IMR-90 (cell line): ENCODE results near the gene PELO. TPM values are rescaled to one million over a fixed set of nuclear protein-coding genes. Genes with fewer than 3 reads are reported as not detected.

ENCODE experiments used
- ATAC-seq: fragments of 200-7000 bp; cut with Tn5 transposase; 2 replicates; pipeline ENCODE4 v1.9.1; 2020; ENCODE audit warnings: low read depth, mild to moderate bottlenecking, moderate library complexity
- BruUV-seq: library from RNA; stranded (reverse); fragments of 400-500 nt; replicated peaks from 2 replicates; lab custom pipeline; 2021; lab: Mats Ljungman, UMichigan
- CTCF ChIA-PET: fragments of 300-600 bp; formaldehyde crosslinking; extraction: SDS; loops from one replicate; lab custom pipeline; 2021; ENCODE audit warnings: antibody characterized with exemption; lab: Yijun Ruan, JAX
- POLR2A ChIA-PET: fragments of 300-600 bp; sonication (Branson Sonifier 250); formaldehyde crosslinking; loops from one replicate; lab custom pipeline; 2022; ENCODE audit warnings: antibody characterized with exemption; ENCODE audit not compliant: unreplicated experiment; lab: Charles Lee
- DNase-seq: peaks from one replicate; pipeline ENCODE4 v3.0.0; 2013
- H2AFZ ChIP-seq: replicated peaks from 2 replicates; pipeline ENCODE3; 2013; ENCODE audit warnings: low read length, mild to moderate bottlenecking; ENCODE audit not compliant: poor library complexity
- H2AK5ac ChIP-seq: 2 replicates; pipeline ENCODE4 v1.6.1; 2013; ENCODE audit warnings: low read depth, low read length, inconsistent platforms
- H2AK9ac ChIP-seq: replicated peaks from 2 replicates; pipeline ENCODE3; 2013; ENCODE audit warnings: mild to moderate bottlenecking, low read depth, low read length, moderate library complexity; ENCODE audit not compliant: poor library complexity
- H2BK120ac ChIP-seq: 2 replicates; pipeline ENCODE4 v1.6.1; 2013; ENCODE audit warnings: low read depth, low read length, inconsistent platforms
- H2BK15ac ChIP-seq: 3 replicates; pipeline ENCODE4 v1.6.1; 2013; ENCODE audit warnings: low read depth, low read length, inconsistent platforms
- H2BK20ac ChIP-seq: 2 replicates; pipeline ENCODE4 v1.6.1; 2013; ENCODE audit warnings: low read depth, mild to moderate bottlenecking, inconsistent platforms, low read length, moderate library complexity
- H2BK5ac ChIP-seq: 2 replicates; pipeline ENCODE4 v1.6.1; 2013; ENCODE audit warnings: mild to moderate bottlenecking, low read depth, low read length, inconsistent platforms; ENCODE audit not compliant: poor library complexity, severe bottlenecking
- H3K14ac ChIP-seq: replicated peaks from 2 replicates; pipeline ENCODE4 v1.6.1; 2013; ENCODE audit warnings: low read depth, low read length, inconsistent platforms
- H3K18ac ChIP-seq: 2 replicates; pipeline ENCODE4 v1.6.1; 2013; ENCODE audit warnings: low read depth, low read length, control low read depth
- H3K23ac ChIP-seq: 2 replicates; pipeline ENCODE4 v1.6.1; 2013; ENCODE audit warnings: low read depth, low read length, inconsistent platforms
- H3K27ac ChIP-seq: 2 replicates; pipeline ENCODE4 v1.5.1; 2013; ENCODE audit warnings: mild to moderate bottlenecking, control low read depth, low read length; ENCODE audit not compliant: insufficient read depth
- H3K27me3 ChIP-seq: 2 replicates; pipeline ENCODE4 v1.6.1; 2013; ENCODE audit warnings: low read length; ENCODE audit not compliant: control insufficient read depth, insufficient read depth
- H3K36me3 ChIP-seq: 2 replicates; pipeline ENCODE4 v1.6.1; 2013; ENCODE audit warnings: low read length, mixed read lengths; ENCODE audit not compliant: control insufficient read depth, insufficient read depth
- H3K4ac ChIP-seq: 2 replicates; pipeline ENCODE4 v1.6.1; 2013; ENCODE audit warnings: low read depth, low read length, inconsistent platforms
- H3K4me1 ChIP-seq: 2 replicates; pipeline ENCODE4 v1.6.1; 2013; ENCODE audit warnings: low read length, mixed read lengths; ENCODE audit not compliant: control insufficient read depth, insufficient read depth
- H3K4me2 ChIP-seq: 2 replicates; pipeline ENCODE4 v1.6.1; 2013; ENCODE audit warnings: low read depth, mild to moderate bottlenecking, control low read depth, low read length, moderate library complexity
- H3K4me3 ChIP-seq: 2 replicates; pipeline ENCODE4 v1.5.1; 2013; ENCODE audit warnings: low read depth, mild to moderate bottlenecking, control low read depth, low read length, moderate library complexity; ENCODE audit not compliant: insufficient read depth
- H3K56ac ChIP-seq: 2 replicates; pipeline ENCODE4 v1.6.1; 2013; ENCODE audit warnings: low read length, inconsistent platforms; ENCODE audit not compliant: insufficient read depth; ENCODE audit errors: extremely low read depth
- H3K79me1 ChIP-seq, 2 experiments: 2 replicates each; pipeline ENCODE4 v1.6.1; 2013; ENCODE audit warnings: low read length in 2 of 2, inconsistent platforms in 1 of 2, low read depth in 1 of 2
- H3K9ac ChIP-seq: 2 replicates; pipeline ENCODE4 v1.6.1; 2013; ENCODE audit warnings: low read depth, low read length, control low read depth
- H3K9me1 ChIP-seq: 2 replicates; pipeline ENCODE4 v1.6.1; 2013; ENCODE audit warnings: low read length, inconsistent platforms; ENCODE audit not compliant: insufficient read depth
- H3K9me3 ChIP-seq: 2 replicates; pipeline ENCODE4 v1.6.1; 2013; ENCODE audit warnings: low read length; ENCODE audit not compliant: control insufficient read depth, insufficient read depth
- H4K20me1 ChIP-seq: 2 replicates; pipeline ENCODE4 v1.6.1; 2013; ENCODE audit warnings: low read length, inconsistent platforms; ENCODE audit not compliant: insufficient read depth
- H4K5ac ChIP-seq: 2 replicates; pipeline ENCODE4 v1.6.1; 2013; ENCODE audit warnings: mild to moderate bottlenecking, low read depth, low read length, control low read depth
- H4K8ac ChIP-seq, 2 experiments: 2 replicates each; pipeline ENCODE4 v1.6.1; 2013; ENCODE audit warnings: low read depth in 2 of 2, low read length in 2 of 2, control low read depth in 1 of 2, inconsistent platforms in 1 of 2
- H4K91ac ChIP-seq: 2 replicates; pipeline ENCODE4 v1.6.1; 2013; ENCODE audit warnings: low read depth, low read length, inconsistent platforms; ENCODE audit not compliant: insufficient read depth
- CEBPB ChIP-seq: IDR thresholded peaks from 2 replicates; pipeline ENCODE4 v1.6.1; 2012; ENCODE audit warnings: low read depth, low read length, improper control_type of control experiment
- MXI1 ChIP-seq: IDR thresholded peaks from 2 replicates; pipeline ENCODE4 v1.6.1; 2012; ENCODE audit warnings: low read depth, mild to moderate bottlenecking, low read length, moderate library complexity, borderline replicate concordance
- WGBS, 2 experiments: methylation state at CpG; one replicate each; pipeline versions ENCODE4 v1.1.5 to v1.1.7; 2013; ENCODE audit warnings: missing lambda C conversion rate in 2 of 2; ENCODE audit not compliant: insufficient read length in 1 of 2; ENCODE audit errors: extremely low coverage in 2 of 2; 5-methylcytosine and 5-hydroxymethylcytosine counted together
- dilution Hi-C: fragments of 300-500 bp; cut with HindIII; formaldehyde crosslinking; loops from one replicate; pipeline ENCODE4 v1.14.3; 2018; ENCODE audit warnings: low sequenced_read_pairs; ENCODE audit not compliant: unreplicated experiment
- in situ Hi-C: fragments of 300-500 bp; cut with MboI; formaldehyde crosslinking; loops from 3 replicates; pipeline ENCODE4 v1.14.3; 2019; ENCODE audit warnings: low sequenced_read_pairs, inconsistent platforms, mixed read lengths
- intact Hi-C: fragments of 100-400 bp; cut with micrococcal nuclease; formaldehyde crosslinking; loops from 2 replicates; pipeline ENCODE4 v1.10.0; 2022
- polyA plus RNA-seq, 3 experiments: library from polyadenylated mRNA; depleted of rRNA; stranded (reverse); fragments of >200 nt; gene quantifications; 2 replicates each; pipeline ENCODE4 v1.2.3, GENCODE V29; 2012; ENCODE audit warnings: low replicate concordance in 1 of 3
- total RNA-seq: library from RNA; depleted of rRNA; stranded (reverse); fragments of >200 nt; gene quantifications from 2 replicates; pipeline ENCODE4 v1.2.3, GENCODE V29; 2012

Gene PELO
- total and polyA plus RNA-seq, 2 of the 4 experiments (the other 2 are of a cell fraction), result 42.4 to 48.9 TPM

DNA sequence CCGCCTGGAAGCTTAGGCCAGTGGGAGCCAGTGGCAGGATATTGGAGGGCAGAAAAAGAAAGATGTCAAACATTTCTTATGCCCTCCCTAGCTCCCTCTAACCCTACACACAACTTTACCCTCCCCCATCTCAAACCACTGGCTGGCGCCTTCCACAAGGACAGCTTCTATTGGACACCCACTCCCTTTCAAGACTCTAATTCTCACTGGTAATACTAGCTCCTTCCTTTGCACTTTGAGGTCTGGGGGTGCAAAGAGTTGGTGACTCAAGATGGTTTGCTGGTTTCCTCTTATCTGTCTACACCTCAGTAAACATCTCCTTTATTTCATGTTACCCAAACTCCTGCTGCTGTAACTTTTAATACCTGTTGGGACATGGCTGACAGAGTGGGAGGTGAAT lies 11.6 kb upstream of the PELO start:
- Histone ChIP-seq H3K23ac (no peak overlapping the region), H4K91ac (no peak overlapping the region), H3K4me3 (no peak overlapping the region), H3K9ac (no peak overlapping the region), H4K20me1 (no peaks in the 10 kb centered on the region), H3K18ac (no peak overlapping the region), H3K4me2 (no peak overlapping the region), H3K27ac (no peak overlapping the region), H3K36me3 (no peaks in the 10 kb centered on the region), H3K4me1 (no peaks in the 10 kb centered on the region), H2AK9ac (no peak overlapping the region), H2AK5ac (no peak overlapping the region), H3K9me3 (no peaks in the 10 kb centered on the region), H2BK20ac (no peak overlapping the region), H4K8ac (no peak overlapping the region), H4K5ac (no peak overlapping the region), H2AFZ (no peak overlapping the region), H3K27me3 (no peaks in the 10 kb centered on the region), H3K9me1 (no peaks in the 10 kb centered on the region), H3K79me1 (no peaks in the 10 kb centered on the region), H3K4ac (no peak overlapping the region), H3K56ac (no peak overlapping the region), H2BK120ac (no peak overlapping the region), H2BK5ac (no peak overlapping the region), H3K14ac (no peak overlapping the region), H2BK15ac (no peak overlapping the region)
- intact Hi-C loops (no loop called here), dilution Hi-C loops (no loop called here), in situ Hi-C loops (no loop called here)
- POLR2A ChIA-PET, result interaction anchor here (0.6 kb wide), 1 partner anchor 19 kb away, joined by 6 read pairs; no protein-coding TSS in a partner anchor
- DNase-seq, result no peak
- CTCF ChIA-PET, result interaction anchor here (0.6 to 0.9 kb wide), 2 partner anchors 10 to 126 kb away, joined by 3 read pairs; no protein-coding TSS in a partner anchor
- TF ChIP-seq MXI1 (no peak), CEBPB (no peak)
- no peak for ATAC-seq
- WGBS, 2 experiments, result no CpG with 5 or more reads among the region's 2 CpGs
- no TSS peak for BruUV-seq
